ENCODE measurements around the gene ANKRD13B. TPM values are rescaled to one million over a fixed set of nuclear protein-coding genes. Genes with fewer than 3 reads are reported as not detected.

The ANKRD13B gene
- total RNA-seq, 1 experiment from 2014 or later = 31.4 TPM

DNA sequence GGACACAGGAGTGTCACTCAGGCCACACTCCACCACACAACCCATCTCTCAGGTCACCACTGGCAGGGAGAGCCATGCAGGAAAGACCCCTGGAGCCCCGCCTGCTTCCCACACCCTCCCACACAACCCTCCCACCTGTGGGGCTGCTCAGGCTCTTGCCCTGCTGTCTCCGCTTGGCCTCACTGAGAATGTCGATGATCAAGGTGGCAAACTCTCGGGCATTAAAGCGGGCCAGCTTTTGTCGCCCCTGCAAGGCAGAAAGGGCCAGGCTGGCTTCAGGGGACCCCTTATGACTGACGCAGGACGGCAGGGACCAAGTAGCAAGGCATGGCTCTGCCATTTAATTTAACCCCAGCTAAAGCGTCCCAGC lies 15.9 kb upstream of the ANKRD13B start:
- in situ Hi-C loops (cut with HindIII; ENCODE audit: low pct_unique_long_range_greater_than_20kb, low sequenced_read_pairs) (no loop called here), intact Hi-C loops (cut with micrococcal nuclease; ENCODE audit: unreplicated experiment) (no loop called here)
- BruUV-seq (replicated peaks) = no TSS peak
- TF ChIP-seq, protein P1, sequence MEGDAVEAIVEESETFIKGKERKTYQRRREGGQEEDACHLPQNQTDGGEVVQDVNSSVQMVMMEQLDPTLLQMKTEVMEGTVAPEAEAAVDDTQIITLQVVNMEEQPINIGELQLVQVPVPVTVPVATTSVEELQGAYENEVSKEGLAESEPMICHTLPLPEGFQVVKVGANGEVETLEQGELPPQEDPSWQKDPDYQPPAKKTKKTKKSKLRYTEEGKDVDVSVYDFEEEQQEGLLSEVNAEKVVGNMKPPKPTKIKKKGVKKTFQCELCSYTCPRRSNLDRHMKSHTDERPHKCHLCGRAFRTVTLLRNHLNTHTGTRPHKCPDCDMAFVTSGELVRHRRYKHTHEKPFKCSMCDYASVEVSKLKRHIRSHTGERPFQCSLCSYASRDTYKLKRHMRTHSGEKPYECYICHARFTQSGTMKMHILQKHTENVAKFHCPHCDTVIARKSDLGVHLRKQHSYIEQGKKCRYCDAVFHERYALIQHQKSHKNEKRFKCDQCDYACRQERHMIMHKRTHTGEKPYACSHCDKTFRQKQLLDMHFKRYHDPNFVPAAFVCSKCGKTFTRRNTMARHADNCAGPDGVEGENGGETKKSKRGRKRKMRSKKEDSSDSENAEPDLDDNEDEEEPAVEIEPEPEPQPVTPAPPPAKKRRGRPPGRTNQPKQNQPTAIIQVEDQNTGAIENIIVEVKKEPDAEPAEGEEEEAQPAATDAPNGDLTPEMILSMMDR (IDR thresholded peaks at IDR 0.05) = no peak
- TF ChIP-seq SIN3A (IDR thresholded peaks at IDR 0.05; ENCODE audit: borderline replicate concordance, insufficient read depth, low read depth, low read length) = no peak
- CTCF ChIA-PET = interaction anchor here (0.5 kb wide), 1 partner anchor 225 kb away, joined by 8 read pairs; no protein-coding TSS in a partner anchor
- no peak overlapping the region for H3K27ac ChIP-seq (ENCODE audit: low read length)
- ATAC-seq = no peak
- 0 out of 2 replicates have a peak, but pooled peaks cover 2% of the 10 kb centered on the region for H3K36me3 ChIP-seq (ENCODE audit: control insufficient read depth, insufficient read depth, low read length)
- no peak for DNase-seq (ENCODE audit: low read depth, low spot score)
- no peaks in the 10 kb centered on the region for H3K27me3 ChIP-seq (ENCODE audit: control insufficient read depth, insufficient read depth, low read length)
- H3K4me1 ChIP-seq (ENCODE audit: control insufficient read depth, insufficient read depth, low read length) = no peaks in the 10 kb centered on the region
- POLR2A ChIA-PET = no interaction called here
- no peak overlapping the region for H3K4me3 ChIP-seq (ENCODE audit: low read depth in 2 of 2, low read length in 2 of 2)
- H3K9me3 ChIP-seq (ENCODE audit: control insufficient read depth, insufficient read depth, low read depth, low read length) = no peaks in the 10 kb centered on the region

DNA sequence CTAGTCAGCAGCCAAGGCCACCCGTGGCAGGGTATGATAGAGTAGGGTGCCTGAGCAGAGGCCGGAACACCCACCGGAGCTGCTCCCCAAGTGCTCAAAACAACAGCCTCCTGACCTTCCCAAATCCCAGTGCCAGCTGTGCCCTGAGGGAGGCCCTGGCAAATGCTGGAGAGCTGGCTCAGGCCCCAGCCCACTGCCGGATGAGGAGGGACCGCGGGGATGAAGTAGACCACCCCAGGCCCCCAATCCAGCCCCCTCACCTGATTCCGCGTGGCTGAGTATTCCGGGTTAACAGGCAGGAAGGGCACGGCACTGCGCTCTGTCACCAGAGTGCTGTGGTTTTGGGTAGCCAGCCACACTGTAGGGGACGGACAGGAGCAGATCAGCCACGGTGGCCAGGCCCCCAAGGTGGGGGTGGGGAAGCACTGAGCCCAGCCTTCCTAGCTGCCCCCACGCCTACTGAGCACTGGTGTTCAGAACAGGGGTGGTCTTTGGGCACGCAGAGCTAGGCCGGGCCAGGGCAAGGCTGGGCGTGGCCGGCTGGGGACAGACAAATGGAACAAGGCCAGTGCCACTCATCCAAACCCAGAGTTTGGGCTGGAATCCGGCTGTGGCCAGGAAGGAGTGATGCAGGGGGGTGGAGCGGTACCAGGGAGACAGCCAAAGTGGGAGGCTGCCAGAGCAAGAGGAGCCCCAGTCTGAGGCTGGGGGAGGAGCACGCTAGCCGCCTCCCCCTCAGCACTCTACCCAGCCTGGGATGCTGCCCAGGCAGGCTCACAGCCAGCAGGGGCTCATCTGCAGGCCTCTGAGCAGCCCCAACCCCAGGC lies 15.3 kb upstream of the ANKRD13B start:
- H3K4me1 ChIP-seq (ENCODE audit: control insufficient read depth, insufficient read depth, low read length) = no peaks in the 10 kb centered on the region
- H3K9me3 ChIP-seq (ENCODE audit: control insufficient read depth, insufficient read depth, low read depth, low read length) = no peaks in the 10 kb centered on the region
- POLR2A ChIA-PET = no interaction called here
- no peak for DNase-seq (ENCODE audit: low read depth, low spot score)
- BruUV-seq (replicated peaks) = no TSS peak
- in situ Hi-C loops (cut with HindIII; ENCODE audit: low pct_unique_long_range_greater_than_20kb, low sequenced_read_pairs) = no loop called here
- TF ChIP-seq POLR2AphosphoS5 (IDR thresholded peaks at IDR 0.05; ENCODE audit: low read depth, low read length) (no peak), TCF7L2 (IDR thresholded peaks at IDR 0.05; ENCODE audit: low read depth, low read length) (no peak), SIN3A (IDR thresholded peaks at IDR 0.05; ENCODE audit: borderline replicate concordance, insufficient read depth, low read depth, low read length) (no peak)
- TF ChIP-seq, protein P1 (IDR thresholded peaks at IDR 0.05) = no peak
- TF ChIP-seq, protein P2, sequence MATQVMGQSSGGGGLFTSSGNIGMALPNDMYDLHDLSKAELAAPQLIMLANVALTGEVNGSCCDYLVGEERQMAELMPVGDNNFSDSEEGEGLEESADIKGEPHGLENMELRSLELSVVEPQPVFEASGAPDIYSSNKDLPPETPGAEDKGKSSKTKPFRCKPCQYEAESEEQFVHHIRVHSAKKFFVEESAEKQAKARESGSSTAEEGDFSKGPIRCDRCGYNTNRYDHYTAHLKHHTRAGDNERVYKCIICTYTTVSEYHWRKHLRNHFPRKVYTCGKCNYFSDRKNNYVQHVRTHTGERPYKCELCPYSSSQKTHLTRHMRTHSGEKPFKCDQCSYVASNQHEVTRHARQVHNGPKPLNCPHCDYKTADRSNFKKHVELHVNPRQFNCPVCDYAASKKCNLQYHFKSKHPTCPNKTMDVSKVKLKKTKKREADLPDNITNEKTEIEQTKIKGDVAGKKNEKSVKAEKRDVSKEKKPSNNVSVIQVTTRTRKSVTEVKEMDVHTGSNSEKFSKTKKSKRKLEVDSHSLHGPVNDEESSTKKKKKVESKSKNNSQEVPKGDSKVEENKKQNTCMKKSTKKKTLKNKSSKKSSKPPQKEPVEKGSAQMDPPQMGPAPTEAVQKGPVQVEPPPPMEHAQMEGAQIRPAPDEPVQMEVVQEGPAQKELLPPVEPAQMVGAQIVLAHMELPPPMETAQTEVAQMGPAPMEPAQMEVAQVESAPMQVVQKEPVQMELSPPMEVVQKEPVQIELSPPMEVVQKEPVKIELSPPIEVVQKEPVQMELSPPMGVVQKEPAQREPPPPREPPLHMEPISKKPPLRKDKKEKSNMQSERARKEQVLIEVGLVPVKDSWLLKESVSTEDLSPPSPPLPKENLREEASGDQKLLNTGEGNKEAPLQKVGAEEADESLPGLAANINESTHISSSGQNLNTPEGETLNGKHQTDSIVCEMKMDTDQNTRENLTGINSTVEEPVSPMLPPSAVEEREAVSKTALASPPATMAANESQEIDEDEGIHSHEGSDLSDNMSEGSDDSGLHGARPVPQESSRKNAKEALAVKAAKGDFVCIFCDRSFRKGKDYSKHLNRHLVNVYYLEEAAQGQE (IDR thresholded peaks at IDR 0.05; ENCODE audit: insufficient read depth in 1 of 2, low read depth in 2 of 2, low read length in 1 of 2) = no peak
- no peak for ATAC-seq
- H3K4me3 ChIP-seq (ENCODE audit: low read depth in 2 of 2, low read length in 2 of 2) = no peak overlapping the region
- H3K36me3 ChIP-seq (ENCODE audit: control insufficient read depth, insufficient read depth, low read length) = 0 out of 2 replicates have a peak, but pooled peaks cover 2% of the 10 kb centered on the region
- CTCF ChIA-PET = no interaction called here
- intact Hi-C loops (cut with micrococcal nuclease; ENCODE audit: unreplicated experiment) = no loop called here
- H3K27ac ChIP-seq (ENCODE audit: low read length) = no peak overlapping the region
- H3K27me3 ChIP-seq (ENCODE audit: control insufficient read depth, insufficient read depth, low read length) = no peaks in the 10 kb centered on the region
